IPS-18c (cell line): ENCODE data around the gene ZNF655.
A peak's percentile ranks its signal among the peaks of the same experiment; 100 is the strongest.

Experiments
- H3K4me3 ChIP-seq: 2 replicates; pipeline ENCODE4 v1.7.0; 2013; ENCODE audit warnings: low read depth, mild to moderate bottlenecking, low read length, moderate library complexity; ENCODE audit not compliant: insufficient read depth
- H3K9me3 ChIP-seq: one replicate; pipeline ENCODE4 v1.6.1; 2013; ENCODE audit warnings: mild to moderate bottlenecking, low read length, moderate library complexity; ENCODE audit not compliant: control insufficient read depth, insufficient read depth

Gene ZNF655

GRCh38 chr7:99588868-99589267 is 30.4 kb downstream of the ZNF655 start:
- no peaks in the 10 kb centered on the region for H3K9me3 ChIP-seq
- H3K4me3 ChIP-seq: no peak overlapping the region

DNA sequence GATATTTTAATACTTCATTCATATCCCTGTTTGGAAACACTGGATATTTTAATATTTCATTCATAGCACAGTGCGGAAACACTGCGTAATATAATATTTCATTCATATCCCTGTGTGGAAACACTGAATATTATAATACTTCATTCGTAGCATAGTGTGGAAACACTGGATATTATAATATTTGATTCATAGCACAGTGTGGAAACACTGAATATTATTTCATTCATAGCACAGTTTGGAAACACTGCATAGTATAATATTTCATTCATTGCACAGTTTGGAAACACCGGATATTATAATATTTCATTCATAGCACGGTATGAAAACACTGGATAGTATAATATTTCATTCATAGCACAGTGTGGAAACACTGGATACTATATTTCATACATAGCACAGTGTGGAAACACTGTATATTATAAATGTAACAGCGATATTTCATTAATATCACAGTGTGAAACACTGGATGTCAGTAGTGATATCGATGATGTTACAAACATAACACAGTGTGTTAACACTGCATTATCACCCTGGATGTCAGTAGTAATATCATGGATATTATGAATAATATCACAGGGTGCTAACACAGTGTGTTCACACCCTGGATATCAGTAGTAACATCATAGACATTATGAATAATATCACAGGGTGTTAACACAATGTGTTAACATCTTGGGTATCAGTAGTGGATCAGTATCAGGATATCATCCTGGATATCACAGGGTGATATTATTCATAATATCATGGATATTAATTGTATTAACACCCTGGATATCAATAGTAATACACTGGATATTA is 36.7 kb downstream of the ZNF655 start:
- H3K9me3 ChIP-seq: no peaks in the 10 kb centered on the region
- no peak overlapping the region for H3K4me3 ChIP-seq

GRCh38 chr7:99596408-99596955 is 38.0 kb downstream of the ZNF655 start:
- Histone ChIP-seq H3K9me3 (no peaks in the 10 kb centered on the region), H3K4me3 (no peak overlapping the region)

GRCh38 chr7:99597762-99598501 is 39.5 kb downstream of the ZNF655 start, which contains the start of gene TMEM225B:
Gene TMEM225B (plus strand): TSS chr7:99598267. CDS start chr7:99604389, 6,122 bp downstream.
- H3K4me3 ChIP-seq: no peak within 1 kb of the TSS

GRCh38 chr7:99599836-99600235 is 41.4 kb downstream of the ZNF655 start:
- Histone ChIP-seq H3K9me3 (no peaks in the 10 kb centered on the region), H3K4me3 (no peak overlapping the region)

More at GRCh38 chr7:99597762-99598501, 39.5 kb downstream of the ZNF655 start, which contains the start of gene TMEM225B:
- H3K9me3 ChIP-seq: no peaks in the 10 kb centered on the region

- Histone ChIP-seq H3K4me3 (no peak overlapping the region), H3K9me3 (no peaks in the 10 kb centered on the region)
These were observed 43.3 kb downstream of the ZNF655 start for GRCh38 chr7:99601656-99602310.

DNA sequence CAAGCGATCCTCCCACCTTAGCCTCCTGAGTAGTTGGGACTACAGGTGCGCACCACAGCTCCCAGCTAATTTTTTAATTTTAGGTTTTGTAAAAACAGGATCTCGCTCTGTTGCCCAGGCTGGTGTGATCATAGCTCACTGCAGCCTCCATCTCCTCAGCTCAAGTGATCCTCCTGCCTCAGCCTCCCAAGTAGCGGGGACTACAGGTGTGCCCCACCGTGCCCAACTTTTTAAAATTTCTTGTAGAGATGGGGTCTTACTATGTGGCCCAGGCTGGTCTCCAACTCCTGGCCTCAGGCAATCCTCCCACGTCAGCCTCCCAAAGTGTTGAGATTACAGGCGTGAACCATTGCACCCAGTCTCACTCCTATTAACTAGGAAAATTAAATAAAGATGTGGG is 47.1 kb downstream of the ZNF655 start:
- H3K4me3 ChIP-seq: no peak overlapping the region
- H3K9me3 ChIP-seq: no peaks in the 10 kb centered on the region

DNA sequence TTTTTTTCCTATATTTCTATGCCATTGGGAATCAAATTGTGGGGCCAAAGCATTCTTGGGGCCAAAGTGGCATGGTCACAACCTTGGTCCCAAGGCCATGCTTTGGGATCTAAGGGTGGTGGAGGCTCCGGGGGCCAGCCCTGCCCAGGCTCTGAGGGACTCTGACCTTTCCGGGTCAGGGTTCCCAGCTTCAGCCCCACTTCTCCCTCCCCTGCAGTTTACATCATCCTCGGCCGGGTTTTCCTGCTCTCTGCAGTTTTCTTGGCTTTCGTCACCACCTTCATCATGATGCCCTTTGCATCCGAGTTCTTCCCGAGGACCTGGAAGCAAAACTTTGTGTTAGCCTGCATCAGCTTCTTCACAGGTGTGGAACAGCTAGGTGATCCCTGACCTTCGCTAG is 48.1 kb downstream of the ZNF655 start:
- H3K9me3 ChIP-seq: no peaks in the 10 kb centered on the region

DNA sequence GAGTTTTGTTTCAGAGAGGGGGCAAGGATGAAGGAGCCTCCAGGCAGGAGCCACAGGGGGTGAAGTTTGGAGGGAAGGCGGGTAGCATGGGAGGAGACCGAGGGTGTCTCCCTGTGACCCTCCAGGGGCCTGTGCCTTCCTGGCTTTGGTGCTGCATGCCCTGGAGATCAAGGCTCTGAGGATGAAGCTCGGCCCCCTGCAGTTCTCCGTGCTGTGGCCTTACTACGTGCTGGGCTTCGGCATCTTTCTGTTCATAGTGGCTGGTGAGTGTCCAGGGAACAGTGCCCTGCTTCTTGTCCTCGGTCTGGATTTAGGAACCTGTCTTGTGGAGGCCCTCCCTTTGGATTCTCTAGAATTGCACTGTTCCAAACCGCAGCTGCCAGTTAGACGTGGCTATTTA is 49.1 kb downstream of the ZNF655 start:
- Histone ChIP-seq H3K4me3 (no peak overlapping the region), H3K9me3 (no peaks in the 10 kb centered on the region)

More for the DNA sequence above, 48.1 kb downstream of the ZNF655 start:
- H3K4me3 ChIP-seq: no peak overlapping the region

DNA sequence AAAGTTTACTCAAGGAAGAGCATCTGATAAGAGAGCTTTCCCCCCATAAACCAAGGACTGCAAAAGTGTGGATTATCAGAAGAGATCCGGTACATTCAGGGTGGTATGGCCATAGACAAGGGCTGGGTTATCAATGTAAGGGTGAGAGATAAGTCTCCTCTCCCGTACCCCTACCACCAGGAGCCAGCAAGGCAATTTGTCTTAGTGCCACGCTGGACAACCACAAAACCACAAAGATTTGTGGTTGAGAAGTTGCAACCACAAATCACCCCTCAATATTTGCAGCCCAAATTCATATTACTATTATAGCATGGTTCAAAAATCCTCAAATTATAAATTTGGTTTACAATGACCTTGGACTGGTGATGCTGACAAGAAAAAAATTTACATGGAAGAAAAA is 56.1 kb downstream of the ZNF655 start:
- no peak overlapping the region for H3K4me3 ChIP-seq
- no peaks in the 10 kb centered on the region for H3K9me3 ChIP-seq

- peak overlapping the region; percentile 93 for H3K4me3 ChIP-seq
- H3K9me3 ChIP-seq: no peaks in the 10 kb centered on the region
These were observed 57.5 kb downstream of the ZNF655 start for GRCh38 chr7:99615989-99616358.

DNA sequence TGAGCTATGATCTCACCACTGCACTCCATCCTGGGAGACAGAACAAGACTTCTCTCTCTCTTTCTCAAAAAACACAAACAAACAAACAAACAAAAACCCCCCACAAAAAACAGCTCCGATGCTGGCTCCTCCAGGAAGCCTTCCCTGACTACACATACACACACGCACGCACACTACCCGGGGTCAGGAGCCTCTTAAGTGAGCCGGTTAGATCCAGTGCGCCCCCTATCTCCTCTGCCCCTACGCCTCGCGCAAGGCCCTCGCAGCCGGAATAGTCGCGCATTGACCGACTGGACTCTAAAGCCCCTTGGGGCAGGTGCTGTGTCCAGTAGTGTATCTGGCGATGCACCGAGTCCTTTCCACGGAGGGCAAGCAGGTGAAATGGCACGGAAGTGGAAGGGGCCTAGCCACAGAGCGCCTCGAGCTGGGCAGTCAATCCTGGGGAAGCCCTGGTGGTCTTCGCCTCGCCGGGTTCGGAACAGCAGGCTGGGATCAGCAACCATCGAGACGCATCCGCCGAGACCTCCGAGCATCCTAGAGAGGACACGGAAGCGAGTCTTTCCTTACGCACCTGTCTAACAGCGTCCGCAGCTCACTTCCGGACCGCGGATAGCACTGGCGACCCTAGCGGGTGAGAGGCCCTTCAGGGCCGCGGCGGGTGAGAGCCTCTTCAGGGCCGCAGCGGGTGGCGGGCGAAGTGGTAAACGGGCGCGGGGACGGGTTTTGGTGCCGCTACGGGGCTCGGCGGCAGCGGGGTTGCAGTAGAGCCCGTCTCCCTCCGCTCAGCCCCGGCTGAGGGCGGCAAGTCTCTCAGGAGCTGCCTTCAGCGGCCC is 58.1 kb downstream of the ZNF655 start, which contains the start of gene ZSCAN25:
Gene ZSCAN25 (plus strand): TSS at position 588 of the 833 bp plus-strand sequence. CDS start 2,661 bp downstream, outside the sequence.
- Histone ChIP-seq H3K4me3 (peak within 1 kb of the TSS; percentile 93), H3K9me3 (no peaks in the 10 kb centered on the region)

DNA sequence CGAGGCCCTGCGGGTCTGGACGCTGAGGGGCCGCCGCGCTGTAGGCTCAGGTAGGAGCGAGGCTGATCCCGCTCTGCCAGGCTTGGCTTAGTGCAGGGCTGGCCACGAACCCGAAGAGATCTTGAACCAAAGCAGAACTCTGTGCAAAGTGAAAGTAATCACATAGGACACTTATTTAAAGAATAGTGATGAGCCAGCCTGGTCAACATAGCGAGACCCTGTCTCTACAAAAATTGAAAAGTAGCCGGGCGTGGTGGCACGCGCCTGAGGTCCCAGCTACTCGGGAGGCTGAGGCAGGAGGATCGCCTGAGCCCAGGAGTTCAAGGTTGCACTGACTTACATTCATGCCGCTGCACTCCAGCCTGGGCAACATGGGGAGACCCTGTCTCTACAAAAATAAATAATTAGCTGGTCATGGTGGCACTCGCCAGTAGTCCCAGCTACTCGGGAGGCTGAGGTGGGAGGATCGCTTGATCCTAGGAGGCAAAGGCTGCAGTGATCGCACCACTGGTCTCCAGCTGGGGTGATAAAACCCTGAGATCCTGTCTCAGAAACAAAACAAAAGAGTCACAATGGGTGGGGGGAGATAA is 58.8 kb downstream of the ZNF655 start:
- Histone ChIP-seq H3K9me3 (no peaks in the 10 kb centered on the region), H3K4me3 (peak overlapping the region; percentile 93)

- H3K4me3 ChIP-seq: no peak overlapping the region
- no peaks in the 10 kb centered on the region for H3K9me3 ChIP-seq
These were observed 60.3 kb downstream of the ZNF655 start for GRCh38 chr7:99618726-99619125.

- Histone ChIP-seq H3K4me3 (no peak overlapping the region), H3K9me3 (no peaks in the 10 kb centered on the region)
These were observed 61.2 kb downstream of the ZNF655 start for GRCh38 chr7:99619571-99620130.

GRCh38 chr7:99621271-99621670 is 62.8 kb downstream of the ZNF655 start:
- Histone ChIP-seq H3K9me3 (no peaks in the 10 kb centered on the region), H3K4me3 (no peak overlapping the region)
